Erythroblast (primary cell): ENCODE data around the gene ZMAT5.

Experiments used
- GATA1 ChIP-seq: IDR thresholded peaks from 2 replicates; pipeline ENCODE4 v1.6.1; 2011; ENCODE audit warnings: low read depth, mild to moderate bottlenecking, control low read depth, low read length, moderate library complexity
- POLR2A ChIP-seq: IDR thresholded peaks from 2 replicates; pipeline ENCODE4 v1.6.1; 2011; ENCODE audit warnings: mild to moderate bottlenecking, low read length

DNA sequence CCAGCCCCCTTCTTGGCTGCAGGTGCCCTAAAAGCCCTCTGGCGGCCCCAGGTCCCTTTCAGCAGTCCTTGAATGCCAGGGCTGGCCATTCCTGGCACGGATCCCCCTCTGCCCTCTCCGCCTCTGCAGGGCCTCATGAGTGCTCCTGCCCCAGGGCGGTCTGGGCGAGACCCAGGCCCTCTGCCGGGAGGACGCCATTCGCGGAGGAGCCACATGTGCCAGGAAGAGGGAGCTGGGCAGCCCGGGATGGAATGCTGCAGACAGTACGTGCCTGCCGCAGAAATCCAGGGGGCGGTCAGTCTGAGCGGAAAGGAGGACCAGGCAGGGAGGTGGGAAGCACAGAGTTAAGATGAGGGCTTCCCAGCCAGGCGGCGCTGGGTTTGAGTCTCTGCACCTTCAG is 44.2 kb downstream of the ZMAT5 start:
- TF ChIP-seq POLR2A = no peak
- no peak for TF ChIP-seq GATA1
